Islet of Langerhans (tissue), 1 donor: ENCODE data around the gene ABCC9.
"Not testable (repeated sequence)": the region's sequence is repeated elsewhere in the genome, so short reads cannot be mapped to it uniquely, and the experiment has no call there.

Source experiments
- FAIRE-seq: peaks from one replicate; lab custom pipeline; 2011; peaks lifted over from hg19 to GRCh38; lab: Jason Lieb, UNC

The ABCC9 gene

GRCh38 chr12:21814814-21815213 is 126.4 kb downstream of the ABCC9 start:
- FAIRE-seq: no peak

GRCh38 chr12:21814327-21814726 is 126.9 kb downstream of the ABCC9 start:
- FAIRE-seq: peak; percentile 38

GRCh38 chr12:21813751-21814150 is 127.5 kb downstream of the ABCC9 start:
- no peak for FAIRE-seq

- FAIRE-seq: no peak
Measured at GRCh38 chr12:21813125-21813524, 128.1 kb downstream of the ABCC9 start.

- not testable (repeated sequence) for FAIRE-seq
Measured at GRCh38 chr12:21812340-21812739, 128.9 kb downstream of the ABCC9 start.

- peak; percentile 5 for FAIRE-seq
Measured at GRCh38 chr12:21809100-21809499, 132.1 kb downstream of the ABCC9 start.

GRCh38 chr12:21806255-21806654 is 135.0 kb downstream of the ABCC9 start:
- no peak for FAIRE-seq

- FAIRE-seq: no peak
Measured at GRCh38 chr12:21801522-21802288, 139.5 kb downstream of the ABCC9 start.

GRCh38 chr12:21800011-21800410 is 141.2 kb downstream of the ABCC9 start:
- no peak for FAIRE-seq

- peak; percentile 75 for FAIRE-seq
Measured at GRCh38 chr12:21797539-21797938, 143.7 kb downstream of the ABCC9 start.

- peak; percentile 5 for FAIRE-seq
Measured at GRCh38 chr12:21795648-21796328, 145.4 kb downstream of the ABCC9 start.

- not testable (repeated sequence) for FAIRE-seq
Measured at GRCh38 chr12:21794807-21795595, 146.2 kb downstream of the ABCC9 start.

GRCh38 chr12:21789687-21790086 is 151.5 kb downstream of the ABCC9 start:
- not testable (repeated sequence) for FAIRE-seq

GRCh38 chr12:21788089-21788983 is 152.9 kb downstream of the ABCC9 start:
- no peak for FAIRE-seq

- FAIRE-seq: no peak
Measured at GRCh38 chr12:21786041-21786531, 155.1 kb downstream of the ABCC9 start.

- FAIRE-seq: not testable (repeated sequence)
Measured at GRCh38 chr12:21782723-21783122, 158.5 kb downstream of the ABCC9 start.

- no peak for FAIRE-seq
Measured at GRCh38 chr12:21780786-21781185, 160.4 kb downstream of the ABCC9 start.

- peak; percentile 69 for FAIRE-seq
Measured at GRCh38 chr12:21776175-21776574, 165.1 kb downstream of the ABCC9 start.

GRCh38 chr12:21775133-21775820 is 165.9 kb downstream of the ABCC9 start:
- FAIRE-seq: peak; percentile 13

GRCh38 chr12:21774358-21775132 is 166.7 kb downstream of the ABCC9 start, which contains the start of gene KCNJ8:
Gene KCNJ8, minus strand, starts transcription at chr12:21774706. Its CDS starts 1,090 bp downstream, at chr12:21773616.
- no peak for FAIRE-seq
